GM18870 (cell line): ENCODE measurements around the gene DCHS2.
A peak's percentile ranks its signal among the peaks of the same experiment; 100 is the strongest.

ENCODE experiments used
- ATAC-seq: cut with Tn5 transposase; IDR thresholded peaks from one replicate; pipeline ENCODE4 v1.9.1; 2021; ENCODE audit warnings: moderate library complexity; ENCODE audit not compliant: unreplicated experiment

DCHS2 gene

GRCh38 chr4:154390324-154390723, 101.3 kb downstream of the DCHS2 start:
- ATAC-seq, result no peak

- no peak for ATAC-seq
Measured at GRCh38 chr4:154389148-154389547, 102.5 kb downstream of the DCHS2 start.

GRCh38 chr4:154384012-154384411, 107.6 kb downstream of the DCHS2 start:
- no peak for ATAC-seq

DNA sequence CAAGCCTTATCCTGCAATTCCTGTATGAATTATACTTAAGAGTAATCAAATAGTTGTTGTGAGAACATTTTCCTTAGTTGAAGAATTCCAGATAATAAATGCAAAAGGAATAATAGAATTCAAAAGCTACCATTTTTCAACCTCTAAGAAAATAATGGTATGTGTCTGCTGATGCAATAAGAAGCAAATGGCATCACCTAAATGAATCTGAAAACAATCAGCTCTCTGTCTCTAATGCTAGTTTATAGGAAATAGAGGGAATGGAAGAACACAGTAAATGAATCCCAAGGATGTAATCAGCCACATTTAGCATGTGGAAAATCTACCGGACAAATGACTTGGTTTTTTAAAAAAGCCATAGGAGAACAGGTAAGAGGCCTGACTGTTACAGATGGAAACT, 115.1 kb downstream of the DCHS2 start:
- ATAC-seq, result no peak

DNA sequence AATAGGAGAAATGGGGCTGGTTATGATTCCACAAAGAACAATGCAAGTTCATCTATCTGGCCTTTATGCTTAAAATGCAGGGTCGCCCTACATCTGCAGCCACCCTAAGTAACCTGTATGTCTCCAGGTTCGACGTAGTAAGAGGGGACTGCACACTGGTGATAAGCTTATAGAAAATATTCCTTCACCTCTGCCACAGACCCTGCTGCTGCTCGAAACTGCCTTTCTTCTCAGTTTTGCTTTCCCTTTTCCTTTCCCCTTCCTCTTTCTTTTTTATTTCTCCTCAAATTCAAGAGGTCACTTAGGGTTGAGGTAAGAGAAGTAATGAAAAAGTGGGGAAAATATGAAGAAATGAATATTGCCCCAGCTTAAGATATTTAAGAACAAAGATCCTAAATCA, 123.5 kb downstream of the DCHS2 start:
- peak; percentile 60 for ATAC-seq

DNA sequence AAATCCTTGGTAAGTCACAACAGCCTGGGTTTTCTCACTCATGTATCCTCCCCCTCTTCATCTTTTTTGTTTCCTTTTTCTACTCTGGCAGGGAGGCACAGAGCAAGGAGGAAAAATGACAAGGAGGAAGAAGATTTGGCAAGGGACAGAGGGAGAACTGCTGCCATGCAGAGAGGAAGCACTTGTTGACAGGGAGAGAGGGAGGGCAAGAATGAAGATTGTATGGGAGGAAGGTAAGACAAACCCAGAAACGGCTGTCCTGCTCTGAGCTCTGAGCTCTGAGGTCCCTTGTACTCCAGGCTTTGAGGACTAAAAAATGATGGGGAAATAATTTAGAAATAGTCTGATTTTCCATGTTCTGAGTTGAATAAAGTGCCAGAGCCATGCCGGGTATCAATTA, 123.9 kb downstream of the DCHS2 start:
- ATAC-seq, result no peak

DNA sequence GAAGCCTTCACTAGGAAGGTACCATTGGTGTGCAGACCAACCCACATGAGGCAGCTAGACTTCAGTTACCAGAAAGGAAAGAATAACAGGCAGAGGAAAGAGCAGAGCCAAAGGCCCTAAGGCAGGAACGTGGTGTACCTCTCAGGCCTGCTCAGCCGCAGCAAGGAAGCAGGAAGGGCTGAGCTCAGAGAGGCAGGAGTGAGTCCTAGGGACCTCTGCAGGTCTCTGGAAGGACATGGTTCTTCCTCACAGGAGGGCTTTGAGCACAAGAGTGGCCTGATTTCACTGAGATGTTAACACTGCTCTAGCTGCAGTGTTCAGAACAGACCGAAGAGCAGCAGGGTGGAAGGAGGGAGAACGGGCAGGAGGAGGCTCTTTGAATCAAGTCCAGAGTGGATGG, 124.6 kb downstream of the DCHS2 start:
- ATAC-seq, result no peak

DNA sequence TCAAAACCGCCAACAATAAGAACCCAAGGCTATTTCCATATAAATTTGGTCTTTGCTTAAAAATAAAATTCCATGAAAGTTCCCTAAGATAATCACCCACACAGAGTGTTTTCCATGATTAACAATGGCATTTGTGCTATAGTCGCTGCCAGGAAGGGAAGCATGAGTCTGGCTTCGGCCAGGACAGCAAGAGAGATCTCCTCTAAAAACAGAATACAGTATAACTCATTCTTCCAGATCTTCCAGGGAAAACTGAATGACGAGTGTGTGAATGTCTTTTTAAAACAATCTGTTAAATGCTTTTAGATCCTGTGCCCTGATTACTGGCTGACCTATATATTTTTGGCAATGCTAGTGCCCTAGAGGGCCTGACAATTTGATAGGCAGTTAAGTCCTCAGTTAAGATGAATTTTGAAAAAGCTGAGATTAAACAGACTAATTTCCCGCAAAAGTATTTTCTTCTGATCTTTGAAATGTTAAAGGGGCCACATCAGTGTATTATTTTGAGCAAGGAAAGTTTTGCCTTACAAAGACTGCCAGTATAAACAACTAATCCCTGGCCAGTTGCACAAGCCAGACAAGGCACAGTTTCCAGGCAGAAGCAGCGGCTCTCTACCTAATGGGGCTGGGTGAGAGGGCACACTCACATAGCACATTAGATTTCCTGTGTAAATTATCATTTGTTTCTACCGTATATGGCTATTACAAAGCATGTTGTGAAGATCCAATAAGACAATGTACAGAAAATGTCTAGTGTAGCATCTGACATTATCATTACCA, 127.3 kb downstream of the DCHS2 start:
- no peak for ATAC-seq

DNA sequence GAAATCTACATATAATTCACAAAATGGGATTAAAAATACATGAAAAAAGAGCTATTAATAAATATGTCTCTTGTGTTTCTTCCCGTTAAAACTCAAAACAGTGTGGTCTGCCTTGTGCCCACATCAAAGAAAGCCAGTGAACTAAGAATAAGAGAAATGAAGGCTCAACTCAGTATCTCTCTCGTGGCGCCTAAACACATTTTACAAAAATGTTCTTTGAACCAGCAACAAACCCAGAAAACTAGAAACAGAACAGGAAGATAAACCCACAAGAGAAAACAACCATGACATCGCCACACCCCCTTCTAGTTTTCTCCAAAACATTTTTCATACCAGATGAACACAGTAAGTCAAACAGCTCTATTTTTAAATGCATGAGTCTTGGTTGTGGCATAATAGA, 130.1 kb downstream of the DCHS2 start:
- ATAC-seq, result no peak

GRCh38 chr4:154360491-154360890, 131.1 kb downstream of the DCHS2 start:
- ATAC-seq, result no peak

GRCh38 chr4:154354883-154355282, 136.7 kb downstream of the DCHS2 start:
- no peak for ATAC-seq

GRCh38 chr4:154349829-154350228, 141.8 kb downstream of the DCHS2 start:
- ATAC-seq, result no peak

DNA sequence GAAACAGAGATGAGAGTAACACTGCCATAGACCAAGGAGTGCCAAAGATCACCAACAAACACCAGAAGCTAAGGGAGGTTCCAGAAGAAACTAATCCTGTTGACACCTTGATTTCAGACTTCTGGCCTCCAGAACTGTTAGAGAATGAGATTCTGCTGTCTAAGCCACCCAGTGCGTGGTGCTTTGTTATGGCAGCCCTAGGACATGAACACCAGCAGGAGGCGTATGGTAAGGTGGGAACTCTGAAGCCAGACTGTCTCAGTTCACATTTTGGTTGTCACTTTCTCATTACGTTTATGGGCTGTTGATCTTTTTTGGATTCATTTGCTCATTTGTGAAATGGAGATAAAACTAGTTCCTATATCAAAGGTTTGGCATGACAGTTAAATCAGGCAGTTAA, 142.9 kb downstream of the DCHS2 start:
- no peak for ATAC-seq

GRCh38 chr4:154345359-154345758, 146.2 kb downstream of the DCHS2 start:
- ATAC-seq, result no peak

DNA sequence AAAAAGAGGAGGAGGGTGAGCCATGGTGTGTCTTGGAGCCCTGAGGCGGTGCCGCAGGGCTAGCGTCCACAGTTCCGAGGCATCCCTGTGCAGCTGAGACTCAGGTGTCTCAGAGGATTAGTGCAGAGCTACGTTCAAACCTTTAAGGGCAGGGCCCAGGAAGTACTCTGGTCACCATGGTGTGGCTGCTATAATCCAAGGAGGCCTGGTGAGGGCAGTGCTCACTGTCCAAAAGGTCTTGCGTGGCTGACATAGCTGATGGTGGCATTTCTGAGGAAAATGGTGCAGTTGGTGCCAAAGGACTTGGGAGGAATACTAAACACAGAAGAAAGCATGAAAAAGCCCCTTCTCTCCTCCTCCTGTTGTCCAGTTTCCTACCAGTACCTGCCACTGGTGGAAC, 146.9 kb downstream of the DCHS2 start:
- ATAC-seq, result peak; percentile 81

DNA sequence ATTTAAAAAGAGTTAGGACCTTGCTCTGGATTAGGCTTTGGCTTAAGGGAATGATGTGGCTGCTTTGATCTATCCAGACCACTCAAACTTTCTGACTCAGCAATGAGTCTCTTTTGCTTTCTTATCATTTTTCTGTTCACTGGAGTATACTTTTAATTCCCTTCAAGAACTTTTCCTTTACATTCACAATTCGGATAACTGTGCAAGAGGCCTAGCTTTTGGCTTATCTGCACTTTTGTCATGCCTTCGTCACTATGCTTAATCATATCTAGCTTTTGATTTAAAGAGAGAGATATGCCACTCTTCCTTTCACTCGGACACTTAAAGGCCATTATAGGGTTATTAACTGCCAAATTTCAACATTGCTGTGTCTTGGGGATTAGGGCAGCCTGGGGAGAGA, 147.9 kb downstream of the DCHS2 start:
- ATAC-seq, result no peak

GRCh38 chr4:154341448-154341847, 150.2 kb downstream of the DCHS2 start:
- no peak for ATAC-seq

- ATAC-seq, result no peak
Measured at GRCh38 chr4:154335588-154335987, 156.0 kb downstream of the DCHS2 start.

DNA sequence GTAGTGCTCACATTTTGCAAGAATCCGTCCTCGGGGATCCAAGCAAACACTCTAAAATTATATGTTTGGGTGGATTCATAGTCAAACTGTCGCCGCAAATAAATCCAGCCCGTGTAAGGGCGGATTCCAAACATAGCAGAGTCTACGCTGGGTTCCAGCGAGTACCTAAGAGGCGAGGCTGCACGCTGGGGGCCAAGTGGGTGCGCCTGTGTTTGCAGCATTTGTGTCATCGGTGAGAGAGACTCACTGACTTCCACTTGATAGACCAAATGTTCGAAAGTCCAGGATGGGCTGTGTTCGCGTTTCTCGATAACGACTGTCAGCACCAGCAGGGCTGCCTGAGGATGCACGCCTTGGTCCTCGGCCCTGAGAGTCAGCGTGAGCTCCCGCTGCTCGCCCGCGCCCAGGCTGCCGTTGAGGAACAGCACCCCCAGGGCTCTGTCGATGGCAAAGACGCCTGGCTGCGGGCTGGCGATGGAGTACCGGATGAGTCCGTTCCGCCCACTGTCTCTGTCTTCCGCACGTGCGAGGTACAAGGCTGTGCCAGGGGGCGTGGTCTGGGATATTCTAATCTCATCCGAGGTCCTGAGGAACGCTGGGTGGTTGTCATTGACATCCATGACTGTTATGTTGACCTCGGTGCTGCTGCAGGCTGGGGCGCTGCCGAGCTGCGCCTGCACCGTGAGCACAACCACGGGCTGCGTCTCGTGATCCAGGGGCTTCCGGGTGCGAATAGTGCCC, 158.7 kb downstream of the DCHS2 start:
- ATAC-seq, result peak; percentile 82

DNA sequence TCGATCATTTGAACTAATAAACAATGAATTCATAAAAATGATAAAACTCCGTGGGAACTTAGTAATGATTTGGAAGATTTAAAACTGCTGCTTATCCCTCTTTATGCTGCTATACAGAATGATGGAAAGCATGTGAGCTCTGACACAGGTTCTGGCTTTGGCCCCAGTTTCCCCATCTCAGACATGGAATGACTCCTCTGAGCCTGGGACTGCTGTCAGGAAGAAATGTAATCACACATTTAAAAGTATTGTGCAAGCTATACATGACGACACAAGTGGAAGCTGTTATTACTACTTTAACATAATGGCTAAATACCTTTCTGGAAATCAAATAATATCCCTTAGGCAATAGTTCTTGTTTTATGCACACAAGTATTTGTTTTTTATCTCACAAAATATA, 161.7 kb downstream of the DCHS2 start:
- no peak for ATAC-seq

DNA sequence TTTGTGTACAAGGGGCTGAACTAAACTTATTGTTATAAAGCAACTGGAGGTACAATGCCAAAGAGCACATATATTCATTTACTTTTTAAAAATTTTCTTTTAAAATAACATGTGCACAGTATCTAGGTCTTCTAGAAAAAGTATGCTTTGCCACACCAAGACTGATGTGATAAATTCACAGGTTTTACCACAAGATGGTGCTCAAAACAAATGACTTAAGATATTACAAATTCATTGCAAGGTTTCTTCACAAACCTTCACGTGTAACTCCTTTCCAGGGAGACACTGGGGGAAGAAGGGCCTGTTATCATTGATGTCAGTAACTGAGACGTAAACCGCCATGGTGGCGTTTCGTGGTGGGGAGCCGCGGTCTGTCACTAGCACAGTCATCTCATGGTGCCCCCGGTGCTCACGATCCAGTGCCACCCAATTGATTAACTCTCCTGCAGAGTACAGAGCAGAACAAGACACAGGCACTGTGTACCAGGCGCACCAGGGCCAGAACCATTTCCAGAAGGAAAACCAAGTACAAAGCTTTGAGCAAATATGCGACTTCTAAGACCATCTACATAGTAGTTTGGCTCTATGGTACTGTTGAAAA, 162.2 kb downstream of the DCHS2 start:
- ATAC-seq, result no peak

DNA sequence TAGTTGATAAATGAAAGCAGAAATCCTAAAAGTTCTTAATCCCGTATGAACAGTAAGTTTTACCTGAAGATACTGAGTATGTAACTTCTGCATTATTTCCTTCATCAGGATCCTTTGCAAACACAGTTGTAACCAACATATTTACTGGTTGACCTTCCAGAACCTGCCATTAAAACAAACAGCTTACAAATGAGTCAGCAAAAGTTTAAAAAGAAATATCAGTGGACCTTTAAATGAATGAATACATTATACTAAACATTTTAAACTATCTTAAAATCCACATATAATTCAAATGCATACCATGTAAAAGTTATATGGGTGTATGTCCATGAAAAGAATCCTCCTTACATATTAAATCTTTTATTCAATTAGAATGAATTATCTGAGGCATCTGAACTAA, 163.6 kb downstream of the DCHS2 start:
- ATAC-seq, result no peak
